Embryonic facial prominence (tissue), 1 donor: Measurements from ENCODE around the gene BMI1.

Experiments used
- DNase-seq: peaks from one replicate; pipeline ENCODE4 v3.0.0-alpha.2; 2016; ENCODE audit errors: extremely low spot score

BMI1 gene

GRCh38 chr10:22319980-22320558 is 830 bp upstream of the BMI1 start:
- DNase-seq: no peak

DNA sequence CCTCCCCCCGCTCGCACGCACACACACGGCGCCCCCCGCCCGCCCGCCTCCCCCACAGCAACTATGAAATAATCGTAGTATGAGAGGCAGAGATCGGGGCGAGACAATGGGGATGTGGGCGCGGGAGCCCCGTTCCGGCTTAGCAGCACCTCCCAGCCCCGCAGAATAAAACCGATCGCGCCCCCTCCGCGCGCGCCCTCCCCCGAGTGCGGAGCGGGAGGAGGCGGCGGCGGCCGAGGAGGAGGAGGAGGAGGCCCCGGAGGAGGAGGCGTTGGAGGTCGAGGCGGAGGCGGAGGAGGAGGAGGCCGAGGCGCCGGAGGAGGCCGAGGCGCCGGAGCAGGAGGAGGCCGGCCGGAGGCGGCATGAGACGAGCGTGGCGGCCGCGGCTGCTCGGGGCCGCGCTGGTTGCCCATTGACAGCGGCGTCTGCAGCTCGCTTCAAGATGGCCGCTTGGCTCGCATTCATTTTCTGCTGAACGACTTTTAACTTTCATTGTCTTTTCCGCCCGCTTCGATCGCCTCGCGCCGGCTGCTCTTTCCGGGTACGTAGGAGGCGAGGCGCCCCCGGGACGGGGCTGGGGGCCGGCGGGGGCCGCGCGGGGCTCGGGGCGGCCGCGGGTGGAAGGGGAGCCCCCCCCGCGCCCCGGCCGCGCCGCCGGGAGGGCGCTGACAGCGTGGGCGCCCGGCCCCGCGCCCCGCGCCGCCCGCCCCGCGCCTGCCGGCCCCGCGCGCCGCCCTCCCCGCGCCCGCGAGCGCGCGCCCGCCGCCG is 441 bp downstream of the BMI1 start:
- DNase-seq: no peak

- DNase-seq: no peak
Measured at GRCh38 chr10:22321924-22322640, 1.2 kb downstream of the BMI1 start.

DNA sequence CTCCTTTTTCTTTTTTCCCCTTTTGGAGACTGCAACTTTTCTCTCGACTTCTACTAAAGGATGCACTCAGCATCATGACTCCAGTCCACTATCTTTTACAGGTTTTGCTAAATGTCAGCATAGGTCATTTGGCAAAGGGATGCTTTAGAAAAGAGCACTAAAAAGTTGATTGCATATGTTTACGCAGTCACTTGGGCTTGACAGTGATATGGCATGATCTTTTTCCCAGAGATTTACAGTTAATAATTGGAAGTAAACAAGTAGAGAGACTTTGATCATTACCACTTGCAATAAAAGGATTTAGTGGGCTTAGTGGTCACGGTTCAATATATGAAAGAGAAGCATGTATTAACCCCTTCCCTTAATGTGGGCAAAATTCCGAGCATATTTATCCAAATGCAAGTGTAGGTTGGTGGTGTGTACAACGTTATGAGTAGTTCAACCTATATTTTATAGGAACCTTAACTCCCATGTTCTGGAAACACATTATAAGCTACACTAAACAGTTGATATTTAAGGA is 1.8 kb downstream of the BMI1 start:
- no peak for DNase-seq

- DNase-seq: no peak
Measured at GRCh38 chr10:22323538-22324305, 2.8 kb downstream of the BMI1 start.

- DNase-seq: no peak
Measured at GRCh38 chr10:22324413-22324812, 3.5 kb downstream of the BMI1 start.

GRCh38 chr10:22324893-22325271 is 4.0 kb downstream of the BMI1 start:
- no peak for DNase-seq

DNA sequence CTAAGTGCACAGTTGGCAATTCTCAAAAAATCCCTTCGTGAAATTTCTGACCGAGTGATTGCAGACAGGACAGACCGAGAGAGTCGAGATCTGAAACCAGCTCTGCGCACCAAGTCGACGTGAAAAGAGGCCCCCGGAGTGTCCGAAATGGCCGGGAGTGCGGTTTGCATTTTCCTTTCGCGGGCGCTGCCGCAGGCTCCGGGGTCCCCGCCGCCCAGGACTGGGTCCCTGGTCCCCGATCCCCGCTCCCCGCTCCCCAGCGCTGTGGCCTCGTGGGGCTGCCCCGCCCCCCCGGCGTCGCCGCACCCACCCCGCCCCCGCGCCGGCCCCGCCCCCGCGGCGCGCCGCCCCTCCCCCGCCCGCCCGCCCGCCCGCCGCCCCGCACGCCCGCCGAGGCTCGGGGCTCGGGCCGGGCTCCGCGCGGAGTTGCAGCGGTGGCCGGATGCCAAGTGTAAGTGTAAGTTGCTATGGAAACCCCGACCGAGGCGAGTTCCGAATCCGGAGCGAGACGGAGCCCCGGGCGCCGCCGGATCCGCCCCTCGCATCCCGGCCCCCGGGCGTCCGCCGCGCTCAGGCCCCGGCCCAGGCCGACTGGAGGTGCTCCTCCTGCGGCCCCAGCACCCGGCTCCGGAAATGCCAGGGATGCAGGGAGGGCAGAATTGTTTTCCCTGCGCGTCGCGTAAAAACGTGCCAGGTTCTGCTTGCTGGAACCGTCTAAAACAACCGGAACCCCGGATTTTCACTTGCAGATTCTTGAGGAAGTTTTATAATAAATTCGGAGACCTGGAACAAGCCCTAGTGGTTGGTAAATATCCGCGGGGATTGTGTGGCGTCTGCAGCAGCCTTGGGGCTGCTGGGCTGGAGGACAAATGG is 4.6 kb downstream of the BMI1 start:
- DNase-seq: no peak

- no peak for DNase-seq
Measured at GRCh38 chr10:22326145-22326702, 5.3 kb downstream of the BMI1 start.

DNA sequence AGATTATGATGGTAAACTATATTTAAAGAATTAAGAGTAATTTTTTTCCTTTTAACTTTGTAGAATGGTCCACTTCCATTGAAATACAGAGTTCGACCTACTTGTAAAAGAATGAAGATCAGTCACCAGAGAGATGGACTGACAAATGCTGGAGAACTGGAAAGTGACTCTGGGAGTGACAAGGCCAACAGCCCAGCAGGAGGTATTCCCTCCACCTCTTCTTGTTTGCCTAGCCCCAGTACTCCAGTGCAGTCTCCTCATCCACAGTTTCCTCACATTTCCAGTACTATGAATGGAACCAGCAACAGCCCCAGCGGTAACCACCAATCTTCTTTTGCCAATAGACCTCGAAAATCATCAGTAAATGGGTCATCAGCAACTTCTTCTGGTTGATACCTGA is 8.3 kb downstream of the BMI1 start:
- no peak for DNase-seq

DNA sequence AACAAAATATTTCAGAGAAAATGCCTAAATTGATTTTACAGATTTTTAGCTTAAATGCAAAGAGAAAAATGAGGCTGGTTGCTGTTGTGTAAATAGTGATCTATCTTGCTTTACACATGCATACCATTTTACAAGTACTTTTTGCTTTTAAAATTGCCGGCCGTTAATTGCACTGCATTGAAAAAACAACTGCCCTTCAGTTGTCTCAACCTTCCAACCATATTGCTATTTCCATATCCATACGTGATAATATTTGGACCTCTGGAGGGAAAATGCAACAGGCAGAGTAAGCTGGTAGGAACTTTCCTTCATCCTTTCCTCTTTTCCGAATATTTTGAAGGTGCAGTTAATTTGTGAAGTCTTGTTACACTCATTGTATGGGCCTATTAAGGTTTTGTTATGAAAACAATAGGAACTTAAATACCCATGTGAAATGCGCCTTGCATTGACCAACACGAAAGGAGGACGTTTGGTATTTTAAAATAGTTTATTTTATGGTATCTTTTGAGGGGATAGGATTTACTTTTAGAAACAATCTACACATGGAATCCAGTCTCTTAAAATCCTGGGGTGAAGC is 11.3 kb downstream of the BMI1 start:
- DNase-seq: no peak

DNA sequence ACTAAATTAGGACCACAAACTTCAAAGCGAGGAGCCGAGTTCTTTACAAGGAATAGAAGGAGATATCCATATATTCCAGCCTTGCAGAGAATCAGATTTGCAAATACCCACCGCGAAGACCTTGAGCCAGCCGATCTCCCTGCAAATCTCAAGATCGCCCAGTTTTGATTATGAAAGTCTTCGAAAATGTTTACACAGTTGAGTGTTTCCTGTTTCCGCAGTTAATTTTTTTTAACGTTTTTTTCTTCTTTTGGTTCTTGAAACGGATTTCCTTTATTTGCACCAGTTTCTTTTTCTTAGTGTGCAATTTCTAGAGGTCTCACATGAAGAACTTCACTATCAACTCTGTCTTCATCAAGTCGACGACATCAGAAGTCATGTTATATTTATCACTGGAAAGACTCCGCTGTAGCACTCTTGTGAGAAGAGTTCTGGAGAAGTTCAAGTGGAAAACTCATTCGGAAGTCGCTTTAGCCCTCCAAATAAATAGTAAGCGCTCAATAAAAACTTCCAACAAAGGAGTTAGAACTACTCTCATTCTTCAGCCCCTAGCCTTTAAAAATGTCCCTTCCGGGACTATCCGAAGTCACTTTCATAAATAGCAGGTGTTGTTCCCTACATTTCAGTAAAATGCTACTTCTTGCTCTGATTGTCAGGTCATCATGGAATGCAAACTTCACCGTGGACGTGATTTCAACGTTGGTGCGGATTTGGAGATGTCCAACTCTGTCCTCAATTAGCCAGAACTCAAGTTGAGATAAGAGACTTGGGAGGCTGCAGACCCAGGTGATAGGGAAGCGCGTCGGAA is 12.5 kb downstream of the BMI1 start:
- DNase-seq: no peak

DNA sequence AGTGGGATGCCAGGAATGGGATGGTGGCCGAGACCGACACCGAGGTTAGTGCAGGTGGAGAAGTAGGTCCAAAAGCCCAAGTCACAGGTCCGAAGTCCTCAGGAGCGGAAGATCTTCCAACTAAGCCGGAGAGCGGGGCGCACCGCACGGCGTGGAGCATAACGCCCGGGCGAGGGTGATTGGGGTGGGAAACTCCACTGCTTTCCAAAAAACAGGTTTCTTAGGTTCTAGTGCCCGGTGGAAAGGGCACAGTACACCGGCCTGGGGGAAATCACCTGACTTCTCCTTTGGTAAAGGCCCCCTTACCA is 13.0 kb downstream of the BMI1 start:
- DNase-seq: no peak

- no peak for DNase-seq
Measured at GRCh38 chr10:22334414-22335172, 13.7 kb downstream of the BMI1 start.

DNA sequence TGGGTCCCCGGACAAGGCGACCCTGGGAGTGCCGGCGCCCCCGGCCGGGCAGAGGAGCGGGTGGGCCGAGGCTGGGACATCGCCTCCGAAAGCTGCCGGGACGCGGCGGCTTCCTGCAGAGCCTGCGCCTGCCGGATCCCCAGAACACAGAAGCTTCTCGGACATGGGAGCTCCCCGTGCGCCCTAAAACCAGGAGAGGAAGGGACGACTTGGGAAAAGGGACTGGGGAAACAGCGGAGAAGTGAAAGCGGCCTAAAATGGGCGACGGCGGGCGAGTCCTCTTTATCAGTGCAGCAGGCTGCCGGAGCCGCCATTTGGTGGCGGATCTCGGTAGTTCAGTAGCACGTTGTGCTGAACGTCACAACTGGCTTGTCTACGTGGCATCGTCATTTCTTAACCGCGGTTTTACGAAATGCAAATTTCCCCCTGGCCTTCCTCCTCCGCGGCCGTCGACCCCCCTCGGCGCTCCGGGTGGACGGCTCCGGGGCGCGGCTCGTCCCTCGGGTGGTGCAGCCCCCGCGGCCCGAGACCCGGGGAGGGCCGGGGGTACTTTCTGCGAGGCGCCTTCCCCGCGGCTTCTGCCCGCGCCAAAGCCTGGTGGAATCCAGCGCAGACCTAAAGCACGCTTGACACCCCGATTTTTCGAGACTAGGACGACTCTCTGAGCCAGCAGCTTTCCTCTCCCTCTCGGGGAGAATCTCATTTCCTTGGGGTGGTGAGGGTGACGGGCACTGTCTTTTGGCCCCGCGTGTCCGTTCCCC is 14.5 kb downstream of the BMI1 start:
- no peak for DNase-seq

DNA sequence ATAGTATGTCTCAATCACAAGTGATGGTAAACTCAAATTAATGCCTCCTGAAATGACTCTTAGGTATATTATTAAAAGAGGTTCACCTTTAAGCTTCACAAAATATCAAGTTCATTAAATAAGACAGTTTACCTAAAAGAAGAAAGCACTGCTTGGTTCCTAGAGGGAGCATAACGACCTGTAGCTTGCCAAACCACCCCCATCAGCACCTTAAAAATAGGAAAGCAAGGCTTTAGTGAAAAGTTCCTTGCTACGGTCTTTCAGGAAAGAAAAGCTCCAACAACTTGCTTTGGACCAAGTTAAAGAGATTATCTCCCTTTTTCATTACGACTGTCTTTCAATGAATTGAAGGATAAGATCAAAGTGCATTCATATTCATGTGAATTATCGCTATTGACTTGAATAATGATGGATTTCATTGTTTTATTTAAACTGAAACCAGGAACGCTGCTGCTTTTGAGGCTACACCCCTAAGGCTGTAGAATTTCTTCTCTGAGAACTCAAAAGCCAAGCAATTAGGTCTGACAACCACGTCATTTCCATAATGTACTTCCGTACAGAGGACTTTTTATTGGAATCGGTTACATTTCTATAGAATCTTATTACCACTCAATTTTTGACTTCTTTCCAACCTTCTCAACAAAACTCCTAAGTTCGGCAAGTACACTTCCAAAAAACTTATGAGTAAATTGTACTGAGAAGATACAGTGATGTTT is 17.4 kb downstream of the BMI1 start:
- DNase-seq: no peak

- DNase-seq: no peak
Measured at GRCh38 chr10:22338931-22339330, 18.0 kb downstream of the BMI1 start.
